Subcutaneous adipose tissue (tissue), 4 donors: ENCODE results near the gene ZNF341. TPM values are rescaled to one million over a fixed set of nuclear protein-coding genes. Genes with fewer than 3 reads are reported as not detected.

Source experiments
- CTCF ChIP-seq: fragments of 450-650 bp; IDR thresholded peaks from one replicate; pipeline ENCODE4 v1.5.1; 2016; ENCODE audit warnings: low read depth, mild to moderate bottlenecking, control low read depth, antibody characterized with exemption, moderate library complexity
- total RNA-seq, 4 donors: library from RNA; depleted of rRNA; stranded (reverse); fragments of >200 nt; gene quantifications; one replicate each; pipeline ENCODE4 v1.1.0, GENCODE V29; 2016

ZNF341 gene
- total RNA-seq, 4 donors from 2014 or later = 0.65 to 2.8 (median 1.1) TPM

GRCh38 chr20:33728463-33728862, 3.3 kb upstream of the ZNF341 start:
- TF ChIP-seq CTCF = no peak

DNA sequence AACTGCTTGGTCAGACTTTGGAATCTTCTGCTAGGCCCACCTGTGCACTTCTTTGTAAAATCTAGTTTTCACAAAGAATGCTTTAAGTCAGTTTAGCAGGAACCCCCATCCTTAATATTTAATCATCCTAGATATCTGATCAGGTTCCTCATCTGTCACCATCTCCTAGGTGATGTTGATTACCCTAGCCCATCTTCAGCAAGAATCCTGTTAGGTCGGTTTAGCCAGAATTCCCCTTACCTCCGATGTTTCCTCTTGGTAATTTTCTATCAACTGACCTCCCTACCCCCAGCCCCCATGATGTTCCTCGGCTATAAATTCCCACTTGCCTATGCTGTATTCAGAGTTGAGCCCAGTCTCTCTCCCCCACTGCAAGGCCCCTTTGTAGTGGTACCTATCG, 2.7 kb upstream of the ZNF341 start:
- no peak for TF ChIP-seq CTCF

DNA sequence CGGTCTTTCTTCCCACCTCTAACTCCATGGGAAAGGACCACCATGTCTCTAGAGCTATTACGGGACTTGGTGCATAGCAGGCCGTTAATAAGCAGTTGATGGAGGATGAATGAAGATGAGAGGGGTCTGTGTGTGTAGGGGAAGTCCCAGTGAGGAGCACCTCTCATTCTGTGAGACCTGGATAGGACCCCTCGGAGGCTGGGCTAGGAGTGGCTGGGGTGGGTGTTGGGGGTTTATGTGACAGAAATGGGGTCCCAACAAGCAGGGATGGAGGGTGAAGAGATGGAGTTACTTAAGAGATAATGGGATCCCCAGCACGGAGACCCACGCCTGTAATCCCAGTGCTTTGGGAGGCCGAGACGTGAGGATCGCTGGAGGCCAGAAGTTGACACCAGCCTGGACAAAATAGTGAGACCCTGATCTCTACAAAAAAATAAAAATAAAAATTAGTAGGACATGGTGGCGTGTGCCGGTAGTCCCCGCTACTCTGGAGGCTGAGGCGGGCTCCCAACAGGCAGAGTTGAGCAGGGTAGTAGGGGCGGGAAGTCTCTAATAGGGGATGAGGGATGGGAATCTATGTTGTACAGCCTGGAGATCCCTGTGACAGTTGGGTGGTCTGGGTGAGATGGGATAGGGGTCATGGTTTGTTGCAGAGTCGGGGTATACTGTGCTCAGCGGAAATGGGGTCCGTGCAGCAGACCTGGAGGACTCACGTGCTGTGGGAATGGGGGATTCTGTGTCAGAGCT, 677 bp upstream of the ZNF341 start:
- TF ChIP-seq CTCF = no peak

GRCh38 chr20:33732166-33732970, 572 bp downstream of the ZNF341 start:
- TF ChIP-seq CTCF = no peak

- TF ChIP-seq CTCF = no peak
These were observed 2.1 kb downstream of the ZNF341 start for GRCh38 chr20:33733654-33734576.

DNA sequence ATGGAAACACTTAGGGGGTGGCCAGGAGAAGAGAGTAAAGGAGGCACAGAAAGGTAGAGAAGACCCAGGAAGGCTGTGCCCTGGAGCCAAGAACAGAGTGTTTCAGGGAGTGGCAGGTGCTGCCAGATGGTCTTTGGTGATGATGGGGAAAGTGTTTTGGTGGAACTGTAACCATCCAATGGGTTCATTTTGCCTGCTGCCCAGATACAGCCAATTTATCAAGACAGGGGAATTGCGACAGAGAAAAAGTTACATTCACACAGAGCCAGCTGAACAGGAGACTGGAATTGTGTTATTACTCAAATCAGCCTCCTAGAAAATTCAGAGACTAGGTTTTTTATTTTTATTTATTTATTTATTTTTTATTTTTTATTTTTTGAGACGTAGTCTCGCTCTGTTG, 5.2 kb downstream of the ZNF341 start:
- no peak for TF ChIP-seq CTCF

DNA sequence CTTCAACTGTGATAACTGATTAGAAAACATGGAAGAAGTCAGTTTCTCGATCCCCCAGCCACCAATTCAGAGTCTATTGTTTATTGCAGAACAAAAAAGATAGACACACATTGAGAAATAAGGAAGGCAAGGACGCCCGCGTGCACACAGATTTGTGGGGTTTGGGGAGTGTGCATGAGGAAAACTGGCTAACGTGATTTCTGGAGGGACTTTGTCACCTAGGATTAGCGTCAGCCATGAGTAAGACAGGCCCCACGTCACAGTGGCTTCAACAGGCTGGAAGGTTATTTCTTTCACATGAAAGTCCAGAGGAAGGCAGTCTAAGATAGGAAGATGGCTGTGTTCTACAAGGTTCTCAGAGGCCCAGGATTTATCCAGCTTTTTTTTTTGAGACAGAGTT, 7.7 kb downstream of the ZNF341 start:
- TF ChIP-seq CTCF = no peak
